Thyroid gland (tissue), 4 donors: Measurements from ENCODE around the gene TASP1.

Experiments
- POLR2A ChIP-seq, 2 donors: fragments of 450-650 bp; IDR thresholded peaks; one replicate each; pipeline ENCODE4 v1.6.1; 2017; ENCODE audit warnings: antibody characterized with exemption in 2 of 2, mild to moderate bottlenecking in 2 of 2, moderate library complexity in 1 of 2
- TF ChIP-seq, protein P1 (sequence below), 6 experiments: fragments of 200-600 bp in 3 of 6; fragments of 450-650 bp in 3 of 6; sonication (generic) in 3 of 6; IDR thresholded peaks; one replicate each; pipeline ENCODE4 v1.5.1; 2016 to 2019; ENCODE audit warnings: antibody characterized with exemption in 6 of 6, mild to moderate bottlenecking in 2 of 6, inconsistent platforms in 1 of 6, moderate library complexity in 1 of 6

GRCh38 chr20:13464702-13465101, 174.0 kb downstream of the TASP1 start:
- TF ChIP-seq, protein P1, sequence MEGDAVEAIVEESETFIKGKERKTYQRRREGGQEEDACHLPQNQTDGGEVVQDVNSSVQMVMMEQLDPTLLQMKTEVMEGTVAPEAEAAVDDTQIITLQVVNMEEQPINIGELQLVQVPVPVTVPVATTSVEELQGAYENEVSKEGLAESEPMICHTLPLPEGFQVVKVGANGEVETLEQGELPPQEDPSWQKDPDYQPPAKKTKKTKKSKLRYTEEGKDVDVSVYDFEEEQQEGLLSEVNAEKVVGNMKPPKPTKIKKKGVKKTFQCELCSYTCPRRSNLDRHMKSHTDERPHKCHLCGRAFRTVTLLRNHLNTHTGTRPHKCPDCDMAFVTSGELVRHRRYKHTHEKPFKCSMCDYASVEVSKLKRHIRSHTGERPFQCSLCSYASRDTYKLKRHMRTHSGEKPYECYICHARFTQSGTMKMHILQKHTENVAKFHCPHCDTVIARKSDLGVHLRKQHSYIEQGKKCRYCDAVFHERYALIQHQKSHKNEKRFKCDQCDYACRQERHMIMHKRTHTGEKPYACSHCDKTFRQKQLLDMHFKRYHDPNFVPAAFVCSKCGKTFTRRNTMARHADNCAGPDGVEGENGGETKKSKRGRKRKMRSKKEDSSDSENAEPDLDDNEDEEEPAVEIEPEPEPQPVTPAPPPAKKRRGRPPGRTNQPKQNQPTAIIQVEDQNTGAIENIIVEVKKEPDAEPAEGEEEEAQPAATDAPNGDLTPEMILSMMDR (IDR thresholded peaks at IDR 0.05): no peak
- no peak for TF ChIP-seq POLR2A (IDR thresholded peaks at IDR 0.05)
